GM18520 (cell line): ENCODE data around the gene DDRGK1.
"Not testable (repeated sequence)": the region's sequence is repeated elsewhere in the genome, so short reads cannot be mapped to it uniquely, and the experiment has no call there.

ENCODE experiments used
- ATAC-seq: cut with Tn5 transposase; IDR thresholded peaks from one replicate; pipeline ENCODE4 v1.9.1; 2021; ENCODE audit not compliant: unreplicated experiment

DDRGK1 gene

GRCh38 chr20:3218307-3218988, 14.0 kb upstream of the DDRGK1 start:
- ATAC-seq: no peak

DNA sequence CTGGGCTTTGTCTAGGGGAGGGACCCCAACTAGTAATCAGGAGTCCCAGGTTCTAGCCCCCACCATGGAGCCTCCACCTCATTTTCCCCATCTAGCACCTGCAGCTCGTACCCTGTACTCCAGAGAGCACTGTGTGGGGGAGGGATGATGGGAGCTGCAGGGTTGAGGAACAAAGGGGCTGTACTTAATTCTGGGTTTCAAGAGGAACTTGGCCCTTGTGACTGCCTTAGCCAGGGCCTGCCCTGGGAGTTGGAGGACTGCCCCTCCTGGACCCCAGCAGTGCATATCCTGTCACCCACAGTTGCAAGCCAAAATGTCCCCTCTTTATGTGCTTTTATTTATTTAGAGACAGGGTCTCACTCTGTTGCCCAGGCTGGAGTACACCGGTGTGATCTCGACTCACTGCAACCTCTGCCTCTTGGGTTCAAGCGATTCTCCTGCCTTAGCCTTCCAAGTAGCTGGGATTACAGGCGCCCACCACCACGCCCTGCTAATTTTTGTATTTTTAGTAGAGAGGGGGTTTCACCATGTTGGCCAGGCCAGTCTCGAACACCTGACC, 11.0 kb upstream of the DDRGK1 start:
- ATAC-seq: not testable (repeated sequence)

DNA sequence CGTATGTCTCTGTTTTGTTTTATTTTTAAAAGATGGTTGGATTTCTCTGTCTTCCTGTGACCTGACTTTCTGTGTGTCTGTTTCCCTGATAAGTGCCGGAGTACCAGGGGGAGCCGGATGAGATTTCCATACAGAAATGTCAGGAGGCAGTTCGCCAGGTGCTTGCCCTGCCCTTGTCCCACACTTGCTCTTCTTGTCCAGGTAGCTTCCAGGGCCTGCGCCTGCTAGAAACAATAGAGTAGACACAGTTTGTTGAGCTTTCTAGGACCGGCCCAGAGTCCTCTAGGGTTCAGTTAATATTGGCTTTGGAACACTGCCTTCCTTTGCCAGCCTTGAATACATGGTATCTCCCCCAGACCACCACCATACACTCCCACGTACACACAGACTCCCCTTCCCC, 8.7 kb upstream of the DDRGK1 start:
- no peak for ATAC-seq

DNA sequence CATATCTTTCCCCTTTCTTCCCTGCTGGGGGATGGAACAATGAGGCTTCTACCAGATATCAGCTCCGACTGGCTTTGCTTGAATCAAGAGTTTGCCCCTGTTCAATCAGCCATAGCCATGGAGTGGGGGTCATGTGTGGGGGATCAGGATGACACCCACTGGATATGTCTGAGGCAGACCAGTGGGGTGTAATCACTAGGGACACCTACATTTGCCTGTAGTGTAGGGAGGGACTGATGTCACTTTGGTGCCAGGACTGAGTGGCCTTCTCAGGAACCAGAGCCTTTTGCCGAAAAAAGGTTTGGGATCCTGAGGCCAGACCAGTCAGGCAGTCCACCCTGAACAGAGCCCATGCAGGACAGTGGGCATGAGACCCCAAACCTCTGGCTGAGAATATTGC, 5.9 kb upstream of the DDRGK1 start:
- ATAC-seq: no peak

DNA sequence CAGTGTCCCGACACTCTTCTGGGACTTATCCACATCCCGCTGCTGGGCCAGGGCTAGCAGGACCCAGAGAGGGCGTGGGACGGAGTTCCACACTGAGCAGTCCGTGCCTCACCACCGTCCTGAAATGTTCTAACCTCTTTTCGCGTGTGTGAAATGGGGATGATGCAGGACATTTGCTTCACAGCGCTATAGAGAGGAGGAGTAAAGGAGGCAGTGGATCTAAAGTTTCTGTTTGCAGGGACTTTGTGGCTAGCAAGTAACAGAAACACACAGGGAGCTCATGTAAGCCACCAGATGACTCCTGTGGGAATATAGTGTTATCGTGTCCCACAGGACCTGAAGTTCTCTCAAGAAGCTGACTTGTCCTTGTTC, 5.5 kb upstream of the DDRGK1 start:
- ATAC-seq: no peak

DNA sequence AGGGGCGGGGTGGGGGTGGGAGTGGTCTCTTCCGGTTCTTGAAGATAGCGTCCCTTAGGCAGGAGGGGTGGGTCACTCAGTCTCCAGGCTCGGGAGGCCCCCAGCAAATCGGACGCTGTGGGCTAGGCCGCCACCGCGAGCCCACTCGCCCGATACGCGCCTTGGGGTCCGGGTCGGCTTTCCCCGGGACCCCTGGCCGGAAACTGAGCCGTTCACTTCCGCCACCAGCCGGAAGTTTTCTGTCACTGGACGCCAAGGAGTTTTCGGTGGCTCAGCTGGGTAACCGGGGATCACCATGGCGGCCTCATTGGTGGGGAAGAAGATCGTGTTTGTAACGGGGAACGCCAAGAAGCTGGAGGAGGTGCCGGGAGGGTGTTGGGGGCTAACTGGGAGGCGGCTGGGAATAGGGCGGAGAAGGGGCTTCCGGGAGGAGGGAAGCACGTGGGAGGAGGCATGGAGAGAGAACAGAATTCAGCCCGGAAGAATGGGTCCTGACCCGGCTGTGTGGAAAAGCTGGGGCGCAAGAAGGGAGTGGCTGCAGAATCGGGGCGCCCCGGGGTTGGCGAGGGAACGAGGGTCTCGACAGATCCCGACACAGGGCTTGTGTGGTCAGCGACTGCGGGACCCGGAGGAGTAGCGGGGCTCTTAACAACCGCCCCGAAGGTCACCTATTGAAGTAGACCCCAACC, 4.9 kb upstream of the DDRGK1 start, which contains the start of gene ITPA:
TSS of gene ITPA (plus strand) at position 242 of the 689 bp plus-strand sequence. CDS start at position 296, 54 bp downstream.
- no peak for ATAC-seq

DNA sequence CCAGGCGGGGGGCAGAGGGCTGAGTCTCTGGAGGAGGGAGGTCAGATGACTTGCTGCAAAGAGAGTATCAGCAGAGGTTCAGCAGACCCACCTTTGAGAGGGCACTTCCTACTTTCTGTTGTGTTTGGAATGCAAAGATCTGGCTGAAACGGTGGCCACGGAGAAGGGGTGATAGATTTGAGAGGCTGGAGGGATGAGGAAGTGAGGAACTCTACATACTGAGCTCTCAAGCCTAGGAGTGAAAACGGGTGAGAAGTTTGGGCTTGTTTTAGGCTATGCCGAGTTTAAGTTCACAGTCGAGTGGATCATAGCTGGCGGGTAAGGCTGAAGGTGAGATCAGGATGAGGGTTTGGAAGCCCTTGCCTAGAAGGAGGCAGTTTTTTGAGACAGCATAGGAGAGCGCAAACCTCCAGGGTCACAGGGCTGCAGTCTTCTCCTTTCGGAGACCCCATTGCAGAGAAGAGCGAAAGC, 4.3 kb upstream of the DDRGK1 start:
- ATAC-seq: no peak

DNA sequence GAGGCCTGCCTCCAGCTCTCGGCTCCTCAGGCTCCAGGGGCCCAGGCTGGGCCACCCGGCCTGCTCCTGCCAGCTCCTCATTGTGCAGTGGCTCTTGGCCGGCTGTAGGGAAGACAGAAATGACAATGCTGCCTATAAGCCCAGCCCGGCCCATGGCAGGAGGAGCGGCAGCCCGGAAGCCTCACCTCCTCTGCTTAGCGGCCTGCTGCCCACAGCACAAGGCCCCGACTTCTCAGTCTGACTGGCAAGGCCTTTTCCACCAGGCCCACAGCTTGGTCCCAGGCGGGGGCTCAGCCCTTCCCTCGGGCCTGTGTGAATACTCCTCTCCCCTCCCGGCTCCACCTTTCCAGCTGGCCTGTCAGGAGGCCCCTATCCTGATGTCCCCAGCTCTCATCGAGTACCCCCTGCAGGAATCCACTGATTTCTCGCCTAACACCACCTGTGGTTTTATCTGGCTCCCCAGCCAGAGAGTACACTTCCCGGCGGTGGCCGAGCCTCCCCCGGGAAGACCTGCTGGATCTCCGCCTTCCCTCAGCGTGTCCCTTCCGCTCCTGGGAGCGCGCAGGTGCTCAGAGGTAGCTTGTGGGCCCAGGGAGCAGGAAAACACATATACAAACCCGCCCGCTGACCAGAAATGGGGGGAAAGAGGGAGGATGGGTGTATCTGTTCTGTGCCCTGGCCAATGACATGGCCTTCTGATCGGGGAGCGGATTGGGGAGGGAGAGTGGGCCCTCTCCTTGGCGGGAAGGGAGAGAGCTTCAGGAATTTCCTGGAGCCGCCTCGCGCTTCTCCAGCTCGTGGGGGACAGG, 963 bp downstream of the DDRGK1 start:
- ATAC-seq: no peak

GRCh38 chr20:3202965-3203314, 1.5 kb downstream of the DDRGK1 start:
- ATAC-seq: no peak

- no peak for ATAC-seq
Observed at GRCh38 chr20:3199976-3200755, 4.3 kb downstream of the DDRGK1 start.

DNA sequence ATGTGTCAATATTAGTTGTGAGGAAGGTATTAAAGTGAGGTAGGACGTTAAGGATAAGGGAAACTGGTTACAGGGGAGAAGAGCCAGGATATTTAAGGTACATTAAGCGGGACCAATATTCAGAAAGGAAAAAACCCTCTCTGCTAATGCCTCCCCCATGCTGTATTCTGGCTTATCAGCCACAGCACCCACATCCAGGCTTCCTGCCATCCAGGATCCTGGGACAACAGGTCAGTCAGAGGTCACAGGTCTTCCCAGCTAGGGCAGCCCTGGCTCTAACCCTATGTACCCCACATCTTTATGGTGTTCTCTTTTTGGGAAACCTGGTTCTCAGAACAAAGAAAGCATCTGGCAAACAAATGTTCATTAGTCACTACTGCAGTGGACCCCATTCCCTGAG, 5.3 kb downstream of the DDRGK1 start:
- ATAC-seq: no peak

DNA sequence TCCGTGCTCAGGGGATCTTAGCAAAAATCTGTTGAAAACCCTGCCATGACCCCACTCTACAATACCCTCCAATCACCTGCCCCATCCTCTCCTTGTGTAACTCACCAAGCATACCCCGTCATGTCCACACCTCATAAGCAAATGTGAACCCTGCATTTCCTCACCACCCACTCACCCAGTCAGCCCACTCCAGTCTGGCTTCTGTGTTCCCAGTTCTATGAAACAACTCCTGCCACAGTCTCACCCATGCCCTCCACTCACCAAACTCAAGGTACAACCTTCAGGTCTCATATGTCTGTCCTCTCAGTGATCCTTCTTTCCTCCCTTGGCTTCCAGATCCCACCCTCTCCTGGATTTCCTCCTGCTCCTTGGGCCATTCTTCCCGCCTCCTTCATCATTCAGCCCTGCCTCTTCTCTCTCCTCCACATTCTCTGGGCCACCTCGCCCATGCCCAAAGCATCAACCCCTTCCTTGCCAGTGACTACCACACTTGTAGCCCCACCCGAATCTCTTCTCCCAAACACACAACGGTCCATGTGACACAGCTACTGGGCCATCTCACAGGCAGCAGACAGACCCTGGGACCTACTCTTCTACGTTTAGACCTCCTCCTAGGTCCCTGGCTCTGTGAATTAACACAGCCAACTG, 8.8 kb downstream of the DDRGK1 start:
- ATAC-seq: no peak

DNA sequence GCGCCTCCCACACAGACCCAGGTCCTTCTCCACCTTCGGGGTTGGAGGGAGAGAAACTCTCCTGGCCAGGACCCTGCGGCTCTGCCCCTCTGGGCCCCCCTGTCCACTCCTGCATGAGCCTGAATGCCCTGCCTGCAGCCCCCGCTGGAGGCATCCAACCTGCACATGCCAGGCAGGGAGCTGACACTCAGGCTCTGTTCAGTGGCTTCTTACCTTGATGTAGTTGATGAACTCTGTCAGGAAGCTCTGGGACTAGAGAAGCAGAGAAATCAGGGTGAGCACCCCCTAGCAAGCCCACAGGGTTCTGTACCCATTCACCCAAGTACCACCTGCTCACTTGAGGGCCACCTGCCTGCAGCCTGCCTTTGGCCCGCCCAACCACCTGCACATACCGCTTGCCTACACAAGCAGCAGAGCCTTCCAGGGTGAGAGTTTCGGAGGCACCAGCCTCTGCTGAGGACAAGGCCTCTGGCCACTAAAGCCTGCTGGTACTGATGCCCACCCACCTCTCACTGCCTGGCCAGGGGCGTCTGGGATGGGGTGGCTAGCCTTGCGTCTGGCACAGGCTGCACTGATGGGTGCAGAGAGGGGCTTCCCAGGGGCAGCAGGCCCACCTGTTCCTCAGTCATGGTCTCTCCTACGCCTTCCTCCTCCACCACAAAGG, 9.7 kb downstream of the DDRGK1 start:
- ATAC-seq: no peak

DNA sequence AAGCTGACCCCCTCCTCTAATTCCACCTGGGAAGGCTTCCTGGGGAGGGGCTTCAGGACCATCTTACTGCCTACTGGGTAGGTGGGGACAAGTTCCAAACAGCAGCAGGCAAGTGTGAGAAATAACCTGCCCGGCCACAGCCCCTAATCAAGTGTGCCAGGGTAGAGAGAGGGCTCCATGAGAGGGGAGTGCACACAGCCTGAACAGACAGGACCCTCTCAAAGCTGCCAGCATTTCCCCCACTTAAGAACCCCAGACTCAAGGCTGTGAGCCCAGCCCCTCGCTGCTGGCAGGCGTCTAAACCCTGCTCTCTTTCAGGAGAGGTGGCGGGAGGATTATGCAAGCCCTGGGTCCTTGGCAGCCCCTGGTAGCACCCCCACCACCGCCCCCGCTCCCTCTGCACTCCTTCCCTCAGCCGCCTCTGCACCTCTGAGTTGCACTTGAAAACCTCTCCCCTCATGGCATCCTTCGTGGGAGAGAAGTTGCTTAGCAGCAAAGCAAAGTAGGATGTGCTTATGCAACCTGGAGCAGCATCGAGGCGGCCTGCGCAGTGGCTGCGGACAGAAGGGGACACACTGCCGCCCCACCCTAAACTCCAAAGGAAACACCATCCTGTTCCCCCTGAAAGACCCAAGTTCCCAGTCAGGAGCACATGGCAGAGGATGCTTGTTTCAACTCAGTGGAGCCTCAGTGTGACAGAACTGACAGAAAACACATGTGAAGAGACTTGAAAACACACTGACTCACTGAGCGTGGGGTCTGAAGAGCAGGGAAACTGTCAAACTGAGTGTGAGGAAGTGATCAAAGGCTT, 10.5 kb downstream of the DDRGK1 start:
- ATAC-seq: no peak

GRCh38 chr20:3192226-3193015, 12.1 kb downstream of the DDRGK1 start:
- ATAC-seq: no peak

- no peak for ATAC-seq
Observed at GRCh38 chr20:3190681-3191111, 13.8 kb downstream of the DDRGK1 start.

DNA sequence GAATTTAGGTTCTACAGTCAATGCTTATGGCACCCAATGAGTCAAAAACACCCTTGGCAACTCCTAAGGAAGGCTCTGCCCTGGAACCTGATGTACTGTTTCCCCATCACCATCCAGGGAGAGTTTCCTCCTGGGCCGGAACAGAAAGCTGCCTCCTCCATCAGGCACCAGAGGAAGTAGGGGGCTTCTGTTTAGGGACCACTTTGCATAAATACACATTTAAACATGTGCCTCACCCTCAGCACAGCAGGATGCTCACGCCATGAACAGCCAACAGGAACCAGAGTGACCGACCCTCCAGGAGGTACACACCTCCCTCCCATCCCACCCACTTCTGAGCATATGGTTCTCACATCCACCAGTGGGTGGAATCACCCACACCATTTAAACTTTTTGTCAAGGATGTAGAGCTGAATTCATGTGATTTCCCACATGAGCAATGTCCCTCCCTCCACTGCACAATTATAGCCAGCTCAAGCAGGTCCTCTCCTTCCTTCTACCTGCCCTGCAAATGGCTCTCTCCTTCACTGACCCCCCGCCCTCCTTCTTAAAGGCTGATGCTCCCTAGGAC, 14.8 kb downstream of the DDRGK1 start:
- no peak for ATAC-seq
